Activated CD4-positive, alpha-beta T cell treated with anti-CD3 and anti-CD28 coated beads, Interleukin-2, amount 50 U/mL, for 1 hour (primary cell): ENCODE results near the gene CEMP1.
A peak's percentile ranks its signal among the peaks of the same experiment; 100 is the strongest.
"Not testable (repeated sequence)": the region's sequence is repeated elsewhere in the genome, so short reads cannot be mapped to it uniquely, and the experiment has no call there.

Source experiments
- DNase-seq: peaks from one replicate; pipeline ENCODE4 v3.0.0-alpha.2; 2020

CEMP1 gene

DNA sequence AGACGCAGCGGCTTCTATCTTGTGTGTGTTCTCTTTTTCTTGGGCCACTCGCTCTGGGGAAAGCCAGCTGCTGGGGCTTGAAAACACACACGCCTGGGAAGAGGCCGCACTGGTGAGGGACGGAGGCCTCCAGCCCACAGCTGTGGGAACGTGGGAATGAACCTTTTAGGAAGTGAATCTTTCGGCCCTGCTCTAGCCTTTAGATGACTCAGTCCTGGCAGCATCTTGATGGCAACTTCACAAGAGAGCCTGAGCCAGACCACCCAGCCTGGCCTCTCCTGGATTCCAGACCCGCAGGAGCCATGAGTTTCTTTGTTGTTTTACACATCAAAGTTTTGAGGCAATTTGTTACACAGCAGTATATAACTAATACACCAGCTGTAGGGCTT, 4.4 kb upstream of the CEMP1 start:
- DNase-seq, result no peak

DNA sequence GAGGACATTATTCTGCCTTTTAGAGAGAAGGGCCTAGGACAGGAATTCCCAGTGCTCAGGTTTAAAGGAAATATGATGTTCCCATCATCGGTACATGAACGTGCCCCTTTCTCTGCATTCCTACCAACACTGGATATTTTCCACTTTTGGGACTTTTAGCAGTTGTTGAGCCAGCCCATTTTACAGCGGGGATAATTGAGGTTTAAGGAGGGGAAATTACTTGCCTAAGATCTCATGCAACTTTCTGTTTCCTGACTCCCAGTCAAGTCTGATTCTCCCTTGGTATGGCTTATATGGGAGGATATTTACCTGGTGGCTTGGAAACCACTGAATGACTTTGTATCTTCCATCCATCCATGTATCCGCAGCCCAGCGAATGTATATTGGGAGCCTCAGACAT, 3.1 kb upstream of the CEMP1 start:
- DNase-seq, result not testable (repeated sequence)

DNA sequence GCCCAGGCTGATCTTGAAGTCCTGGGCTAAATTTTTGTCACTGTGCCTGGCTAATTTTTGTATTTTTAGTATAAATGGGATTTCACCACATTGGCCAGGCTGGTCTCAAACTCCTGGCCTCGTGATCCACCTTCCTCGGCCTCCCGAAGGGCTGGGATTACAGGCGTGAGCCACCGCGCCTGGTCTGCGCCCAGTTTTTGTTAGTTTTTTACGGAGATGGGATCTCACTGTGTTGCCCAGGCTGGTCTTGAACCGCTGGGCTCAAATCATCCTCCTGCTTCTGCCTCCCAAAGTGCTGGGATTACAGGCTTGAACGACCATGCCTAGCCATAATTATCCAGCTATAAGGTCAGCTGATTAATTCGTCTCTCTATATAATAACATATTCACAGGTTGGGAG, 2.7 kb upstream of the CEMP1 start:
- no peak for DNase-seq

DNA sequence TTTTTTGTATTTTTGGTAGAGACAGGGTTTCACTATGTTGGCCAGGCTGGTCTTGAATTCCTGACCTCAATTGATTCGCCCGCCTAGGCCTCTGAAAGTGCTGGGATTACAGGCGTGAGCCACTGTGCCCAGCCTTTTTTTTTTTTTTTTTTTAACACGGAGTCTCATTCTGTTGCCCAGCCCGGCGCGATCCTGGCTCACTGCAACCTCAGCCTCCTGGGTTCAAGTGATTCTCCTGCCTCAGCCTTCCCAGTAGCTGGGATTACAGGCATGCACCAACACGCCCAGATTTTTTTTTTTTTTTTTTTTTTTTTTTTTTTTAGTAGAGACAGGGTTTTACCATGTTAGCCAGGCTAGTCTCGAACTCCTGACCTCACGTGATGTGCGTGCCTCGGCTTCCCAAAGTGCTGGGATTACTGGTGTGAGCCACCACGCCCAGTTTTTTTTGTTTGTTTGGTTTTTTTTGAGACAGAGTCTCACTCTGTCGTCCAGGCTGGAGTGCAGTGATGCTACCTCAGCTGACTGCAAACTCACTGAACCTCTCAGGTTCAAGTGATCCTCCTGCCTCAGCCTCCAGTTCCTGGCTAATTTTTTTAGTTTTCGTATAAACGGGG, 2.0 kb upstream of the CEMP1 start:
- DNase-seq, result not testable (repeated sequence)

DNA sequence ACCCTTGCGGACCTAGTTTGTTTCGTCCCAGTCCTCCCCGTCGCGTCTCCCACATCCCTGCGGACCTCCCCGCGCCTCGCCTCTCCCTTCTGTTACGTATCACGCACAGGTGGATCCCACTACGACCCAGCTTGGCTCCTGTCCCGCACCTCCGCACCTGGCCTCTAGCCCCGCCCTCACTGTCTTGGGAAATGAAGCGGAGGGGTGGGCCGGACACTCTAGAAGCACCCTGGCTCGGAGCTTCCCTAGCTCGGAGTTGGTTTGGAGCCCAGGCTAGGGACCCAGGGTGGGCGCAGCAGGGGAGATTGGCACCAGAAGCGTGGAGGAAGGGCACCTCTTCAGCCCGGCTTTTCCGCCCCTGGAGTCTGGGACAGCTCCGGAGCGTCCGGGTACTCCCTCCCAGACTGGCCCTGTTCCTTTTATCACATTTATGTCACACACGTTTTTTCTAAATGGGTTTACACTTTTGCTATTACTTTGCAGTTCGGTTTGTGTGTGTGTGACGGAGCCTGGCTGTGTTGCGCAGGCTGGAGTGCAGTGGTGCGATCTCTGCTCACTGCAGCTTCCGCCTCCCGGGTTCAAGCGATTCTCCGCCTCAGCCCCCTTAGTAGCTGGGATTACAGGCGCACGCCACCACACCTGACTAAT, 1.4 kb upstream of the CEMP1 start:
- DNase-seq, result peak; percentile 56

DNA sequence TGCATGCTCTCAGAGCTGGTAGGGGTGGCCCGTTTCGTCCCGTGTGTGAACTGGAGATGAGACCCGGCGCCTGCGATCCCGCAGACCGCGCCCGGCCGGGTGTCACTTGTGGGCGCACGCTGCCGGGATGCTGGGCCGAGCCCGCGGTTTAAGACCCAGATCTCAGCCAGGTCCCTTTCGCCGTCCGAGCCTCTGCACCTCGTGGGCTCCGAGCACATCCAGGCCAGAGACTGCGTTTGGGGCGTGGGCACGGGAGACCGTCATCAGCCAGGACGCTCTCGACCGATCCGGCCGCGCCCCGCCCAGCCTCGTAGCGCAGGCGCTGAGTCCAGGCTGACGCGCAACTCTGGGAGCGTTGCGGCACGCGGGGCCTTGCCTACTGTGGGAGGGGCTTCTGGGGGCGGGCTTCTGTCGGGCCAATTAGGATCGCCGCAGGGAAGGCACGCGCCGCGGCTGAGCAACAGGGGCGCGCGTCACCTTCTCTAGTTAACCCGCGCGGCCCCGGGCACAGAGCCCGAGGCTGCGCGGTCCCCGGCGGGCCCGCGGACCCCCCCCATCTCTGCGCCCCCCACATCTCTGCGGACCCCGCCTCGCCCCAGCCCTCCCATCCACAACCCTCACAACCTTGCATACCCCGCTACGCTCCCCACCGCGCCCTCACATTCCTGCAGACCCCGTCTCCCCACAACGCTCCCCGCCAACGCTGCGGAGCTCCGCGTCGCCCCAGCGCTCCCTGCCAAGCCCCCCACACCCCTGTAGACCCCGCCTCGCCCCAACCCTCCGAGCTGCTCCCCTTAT, 687 bp upstream of the CEMP1 start:
- peak; percentile 97 for DNase-seq

DNA sequence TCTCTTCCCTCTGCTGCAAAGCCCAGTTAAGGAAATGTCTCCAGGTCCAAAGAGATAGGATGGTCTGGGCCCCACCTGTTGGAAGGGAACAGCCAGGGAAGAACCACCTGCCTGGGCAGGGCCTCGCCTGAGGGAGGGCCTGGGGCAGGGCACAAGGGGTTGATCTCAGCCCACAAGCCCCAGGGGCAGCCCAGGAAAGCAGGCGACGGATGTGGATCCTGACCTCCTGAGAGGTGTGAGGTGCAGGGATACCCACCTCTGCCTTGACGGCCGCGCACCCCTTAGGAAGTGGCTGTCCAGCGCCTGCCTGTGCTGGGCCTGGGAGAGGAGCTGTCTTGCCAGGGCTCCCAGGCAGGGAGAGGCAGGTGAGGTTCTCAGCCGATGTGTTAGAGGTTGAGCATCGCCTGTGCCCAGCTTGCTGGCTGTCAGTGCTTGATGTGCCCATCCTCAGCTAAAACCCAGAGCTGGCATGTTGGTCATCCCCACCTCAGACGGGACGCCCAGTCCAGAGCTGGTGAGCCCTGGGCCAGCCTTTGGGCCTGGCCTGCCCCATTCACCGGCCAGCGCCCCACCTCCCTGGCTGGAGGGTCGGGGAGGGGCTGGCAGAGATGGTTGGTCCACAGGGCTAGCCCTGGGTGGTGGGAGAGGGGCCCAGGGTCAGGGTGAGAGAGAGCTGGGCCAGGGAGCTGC, 434 bp downstream of the CEMP1 start:
- no peak for DNase-seq

DNA sequence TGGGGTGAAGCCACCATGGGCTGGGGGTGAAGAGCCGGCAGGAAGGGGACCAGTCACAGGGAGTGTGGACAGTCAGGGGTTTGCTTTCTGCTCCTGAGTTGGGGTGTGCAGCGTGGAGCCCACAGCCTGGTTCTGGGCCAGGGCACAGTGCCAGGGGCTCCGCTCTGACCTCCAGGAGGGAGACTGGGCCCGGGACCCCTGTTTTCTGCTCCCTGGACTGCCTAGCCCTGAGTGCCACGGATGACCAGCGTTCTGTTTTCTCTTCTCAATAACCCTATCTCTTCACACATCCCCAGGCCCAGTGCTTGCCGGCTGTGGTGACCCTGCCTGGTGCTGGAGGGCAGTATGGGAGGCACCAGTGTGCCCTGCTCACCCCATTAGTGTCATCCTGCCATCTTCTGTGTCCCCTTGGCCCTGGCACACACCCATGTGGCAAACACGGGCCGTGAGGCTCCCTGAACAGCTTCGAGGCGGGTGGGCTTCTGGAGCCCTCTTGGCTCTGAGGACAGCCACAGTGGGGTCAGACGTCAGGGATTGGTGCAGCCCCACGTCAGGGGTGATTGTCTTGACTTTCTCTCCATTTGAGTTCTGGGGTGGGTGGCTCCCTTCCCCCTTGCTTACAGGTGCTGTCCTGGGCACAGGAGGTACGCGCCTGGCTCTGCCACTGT, 1.1 kb downstream of the CEMP1 start:
- no peak for DNase-seq

DNA sequence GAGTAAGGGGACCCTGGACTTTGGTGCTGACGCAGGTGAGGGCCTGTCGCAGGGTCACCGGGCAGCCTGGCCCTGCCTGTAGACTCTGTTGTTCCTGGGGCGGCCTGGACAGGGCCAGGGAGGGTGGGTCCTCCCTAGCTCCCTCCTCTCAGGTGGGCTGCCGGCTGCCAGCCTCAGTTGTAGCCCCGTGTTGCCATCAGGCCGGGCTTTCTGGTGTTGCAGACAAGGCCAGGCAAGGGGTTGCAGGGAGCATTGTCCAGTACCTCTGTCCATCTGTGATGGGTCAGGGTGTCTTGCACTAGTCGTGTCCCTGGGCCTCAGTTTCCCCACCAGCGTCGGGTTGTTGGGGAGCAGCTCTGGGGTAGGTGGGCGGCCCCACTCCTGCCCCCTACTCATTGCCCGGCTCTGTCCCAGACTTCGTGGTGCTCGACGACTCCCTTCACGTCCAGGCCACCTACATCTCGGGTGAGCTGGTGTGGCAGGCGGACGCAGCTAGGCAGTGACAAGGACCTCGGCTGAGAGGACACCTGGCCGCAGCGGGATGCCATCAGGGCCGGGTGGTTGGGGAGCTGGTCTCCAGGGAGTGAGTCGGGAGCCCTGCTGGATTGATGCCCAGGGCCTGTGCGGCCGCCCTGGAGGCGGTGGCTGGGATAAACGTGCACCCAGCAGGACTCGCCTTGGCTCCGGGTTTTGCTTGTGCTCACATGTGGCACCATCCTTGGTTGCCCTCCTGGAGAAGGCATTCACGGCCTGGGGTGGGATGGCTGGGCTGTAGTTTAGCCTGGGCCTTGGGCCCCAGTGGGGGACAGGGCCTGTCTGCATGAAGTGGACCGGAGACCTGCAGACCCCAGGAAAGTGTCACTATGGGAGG, 1.9 kb downstream of the CEMP1 start:
- DNase-seq, result no peak

DNA sequence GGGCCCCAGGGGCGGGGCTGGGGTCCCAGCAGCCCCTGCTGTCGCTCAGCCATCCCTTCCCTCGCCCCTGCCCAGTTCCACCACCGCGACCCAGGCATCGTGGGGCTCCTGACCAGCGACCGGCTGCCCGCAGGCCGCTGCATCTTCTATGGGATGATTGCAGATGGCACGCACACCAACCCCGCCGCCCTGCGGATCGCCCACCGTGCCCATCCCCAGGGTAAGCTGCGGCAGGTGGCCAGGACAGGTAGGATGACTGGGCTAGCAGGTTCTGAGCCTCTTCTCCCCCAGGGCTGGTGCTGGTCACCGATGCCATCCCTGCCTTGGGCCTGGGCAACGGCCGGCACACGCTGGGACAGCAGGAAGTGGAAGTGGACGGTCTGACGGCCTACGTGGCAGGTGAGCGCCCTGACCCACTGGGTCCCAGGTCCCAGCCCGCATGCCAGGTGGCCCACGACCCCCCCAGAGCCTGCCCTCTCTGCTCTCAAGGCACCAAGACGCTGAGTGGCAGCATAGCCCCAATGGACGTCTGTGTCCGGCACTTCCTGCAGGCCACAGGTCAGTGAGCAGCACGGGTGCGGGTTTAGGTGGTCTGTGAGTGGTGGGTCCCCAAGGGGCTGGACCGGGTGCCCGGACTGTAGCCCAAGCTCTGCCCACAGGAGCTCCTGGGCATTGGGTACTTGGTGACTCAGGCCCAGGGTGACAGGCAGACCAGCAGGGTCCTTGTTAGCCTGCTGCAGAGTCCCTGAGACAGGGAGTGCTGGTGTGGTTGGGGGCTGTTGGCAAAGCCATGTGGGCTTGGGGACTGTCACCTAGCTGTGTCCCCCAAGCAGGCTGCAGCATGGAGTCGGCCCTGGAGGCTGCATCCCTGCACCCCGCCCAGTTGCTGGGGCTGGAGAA, 2.8 kb downstream of the CEMP1 start:
- DNase-seq, result no peak

DNA sequence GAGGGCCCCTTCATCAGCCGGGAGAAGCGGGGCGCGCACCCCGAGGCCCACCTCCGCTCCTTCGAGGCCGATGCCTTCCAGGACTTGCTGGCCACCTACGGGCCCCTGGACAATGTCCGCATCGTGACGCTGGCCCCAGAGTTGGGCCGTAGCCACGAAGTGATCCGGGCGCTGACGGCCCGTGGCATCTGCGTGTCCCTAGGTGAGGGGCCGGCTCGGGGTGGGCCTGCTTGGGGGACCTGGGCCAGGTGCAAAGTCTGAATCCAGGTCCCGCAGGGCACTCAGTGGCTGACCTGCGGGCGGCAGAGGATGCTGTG, 3.5 kb downstream of the CEMP1 start:
- DNase-seq, result no peak

DNA sequence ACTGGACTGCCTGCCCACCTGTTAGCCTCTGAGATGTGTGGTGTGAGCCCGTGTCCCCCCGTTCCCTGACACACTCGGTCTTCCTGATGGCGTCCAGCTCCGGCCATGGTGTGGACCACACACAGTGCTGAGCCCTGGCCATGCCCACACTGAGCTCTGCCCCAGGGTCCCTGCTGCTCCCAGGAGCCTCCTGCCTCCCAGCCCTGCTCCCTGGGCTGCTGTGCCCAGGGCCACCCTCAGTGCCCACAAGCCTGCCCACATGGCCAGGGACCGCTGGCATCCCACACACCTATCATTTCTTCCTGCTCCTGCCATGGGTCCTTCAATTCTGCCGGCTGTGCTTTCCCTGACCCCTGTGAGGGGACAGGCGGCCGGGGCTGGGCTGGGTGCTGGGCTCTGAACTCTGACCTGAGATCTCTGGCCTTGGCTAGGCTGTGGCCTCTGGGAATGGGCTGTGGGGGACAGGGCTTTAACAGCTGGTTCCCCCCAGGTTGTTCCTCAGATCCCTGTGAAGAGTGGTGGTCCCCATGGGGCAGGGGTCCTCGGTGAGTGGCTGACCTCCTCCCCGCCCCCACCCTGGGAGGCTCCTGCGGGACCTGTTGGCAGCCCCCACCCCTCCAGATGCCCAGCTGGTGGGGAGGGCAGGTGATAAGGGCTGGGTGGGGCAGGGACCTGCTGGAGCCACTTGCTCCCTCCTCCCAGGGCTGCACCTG, 4.0 kb downstream of the CEMP1 start:
- no peak for DNase-seq

DNA sequence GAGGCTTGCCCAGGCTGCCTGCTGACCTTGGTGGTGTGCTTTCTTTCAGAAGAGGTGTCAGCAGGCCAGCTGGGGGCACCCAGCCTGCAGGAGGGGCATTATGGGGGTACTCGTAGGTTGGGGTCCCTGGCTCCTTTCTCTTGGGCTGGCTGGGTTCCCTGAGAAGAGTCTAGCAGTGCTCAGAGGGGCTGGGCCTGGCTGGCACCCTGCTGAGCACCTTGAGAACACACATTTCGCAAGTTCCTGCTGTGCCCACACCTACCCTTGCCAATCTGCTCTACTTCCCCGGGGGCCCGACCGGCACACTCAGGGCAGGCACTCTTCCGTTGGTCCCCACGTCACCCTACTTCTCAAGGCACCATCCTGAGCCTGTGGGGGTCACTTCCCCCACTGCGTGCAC, 5.1 kb downstream of the CEMP1 start:
- no peak for DNase-seq

DNA sequence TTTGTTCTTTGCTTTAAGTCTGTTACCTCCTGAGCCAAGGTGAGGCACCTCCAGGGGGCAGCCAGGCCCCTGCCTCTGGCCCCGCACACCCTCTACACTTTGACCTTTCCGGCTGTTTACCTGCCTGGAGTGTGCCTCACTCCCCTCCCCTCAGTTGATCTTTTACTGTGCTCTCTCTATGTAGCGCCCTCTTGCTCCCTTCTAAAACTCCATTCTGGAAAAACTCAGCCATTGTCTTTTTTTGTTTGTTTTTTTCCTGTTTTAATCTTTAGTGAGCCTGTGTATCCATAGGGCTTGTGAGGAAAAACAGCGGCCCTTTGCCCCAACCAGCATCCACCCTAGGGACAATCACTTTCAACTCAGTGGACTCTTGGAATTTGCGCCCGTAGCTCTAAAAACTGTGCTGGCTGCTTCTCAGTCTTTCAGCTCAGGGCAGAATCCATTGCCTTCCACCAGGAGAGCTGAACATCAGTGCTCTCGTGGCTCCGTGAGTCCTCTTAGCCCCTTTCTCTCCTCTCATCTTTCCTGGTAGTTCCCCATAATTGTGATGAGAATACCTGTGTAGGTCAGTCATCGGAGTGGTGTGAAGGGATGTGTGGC, 6.8 kb downstream of the CEMP1 start:
- no peak for DNase-seq

DNA sequence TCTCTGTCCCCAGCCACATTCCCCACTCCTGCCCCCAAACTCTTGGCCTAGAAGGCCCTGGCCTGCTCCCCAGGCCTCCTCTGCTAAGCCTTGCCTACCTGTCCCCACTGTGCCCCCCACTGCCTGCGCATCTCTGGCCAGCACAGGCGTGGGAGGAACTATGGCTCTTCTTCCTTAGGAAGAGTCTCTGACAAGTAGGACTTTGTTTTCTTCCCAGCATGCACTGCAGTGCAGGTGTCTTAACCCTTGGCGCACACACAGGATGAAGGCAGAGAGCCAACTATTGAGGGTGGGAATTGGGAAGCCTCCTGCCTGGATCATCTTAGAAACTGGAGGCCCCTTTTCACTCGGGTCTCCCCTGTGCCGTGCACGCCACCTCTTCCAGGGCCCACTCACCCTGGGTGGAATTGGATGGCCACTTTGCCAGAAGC, 7.4 kb downstream of the CEMP1 start:
- DNase-seq, result no peak

DNA sequence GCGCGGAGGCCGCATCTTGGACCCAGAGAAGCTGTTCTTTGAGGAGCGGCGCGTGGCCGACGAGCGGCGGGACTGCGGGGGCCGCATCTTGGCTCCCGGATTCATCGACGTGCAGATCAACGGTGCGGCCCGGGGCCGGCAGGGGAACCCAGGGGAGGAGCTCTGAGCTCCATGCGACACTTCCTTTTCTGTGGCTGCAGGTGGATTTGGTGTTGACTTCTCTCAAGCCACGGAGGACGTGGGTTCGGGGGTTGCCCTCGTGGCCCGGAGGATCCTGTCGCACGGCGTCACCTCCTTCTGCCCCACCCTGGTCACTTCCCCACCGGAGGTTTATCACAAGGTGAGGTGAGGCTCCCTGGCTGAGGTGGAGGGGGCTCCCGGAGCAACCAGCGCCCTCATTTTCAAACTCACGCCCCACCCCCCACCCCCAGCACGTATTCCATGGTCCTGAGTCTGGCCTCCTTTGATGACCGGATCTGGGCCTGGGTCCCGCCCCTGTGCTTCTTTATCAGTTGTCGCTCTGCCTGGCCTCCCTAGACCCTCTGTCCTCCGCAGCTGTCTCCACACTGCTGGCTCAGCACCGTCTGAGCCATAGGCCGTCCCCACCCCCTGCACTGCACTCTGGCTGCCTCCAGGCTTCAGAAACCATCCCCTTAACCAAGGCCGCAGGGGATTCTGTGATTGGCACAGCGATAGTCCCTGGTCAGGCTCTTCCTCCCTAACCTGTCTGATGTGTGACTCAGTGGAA, 10.2 kb downstream of the CEMP1 start:
- peak; percentile 63 for DNase-seq

DNA sequence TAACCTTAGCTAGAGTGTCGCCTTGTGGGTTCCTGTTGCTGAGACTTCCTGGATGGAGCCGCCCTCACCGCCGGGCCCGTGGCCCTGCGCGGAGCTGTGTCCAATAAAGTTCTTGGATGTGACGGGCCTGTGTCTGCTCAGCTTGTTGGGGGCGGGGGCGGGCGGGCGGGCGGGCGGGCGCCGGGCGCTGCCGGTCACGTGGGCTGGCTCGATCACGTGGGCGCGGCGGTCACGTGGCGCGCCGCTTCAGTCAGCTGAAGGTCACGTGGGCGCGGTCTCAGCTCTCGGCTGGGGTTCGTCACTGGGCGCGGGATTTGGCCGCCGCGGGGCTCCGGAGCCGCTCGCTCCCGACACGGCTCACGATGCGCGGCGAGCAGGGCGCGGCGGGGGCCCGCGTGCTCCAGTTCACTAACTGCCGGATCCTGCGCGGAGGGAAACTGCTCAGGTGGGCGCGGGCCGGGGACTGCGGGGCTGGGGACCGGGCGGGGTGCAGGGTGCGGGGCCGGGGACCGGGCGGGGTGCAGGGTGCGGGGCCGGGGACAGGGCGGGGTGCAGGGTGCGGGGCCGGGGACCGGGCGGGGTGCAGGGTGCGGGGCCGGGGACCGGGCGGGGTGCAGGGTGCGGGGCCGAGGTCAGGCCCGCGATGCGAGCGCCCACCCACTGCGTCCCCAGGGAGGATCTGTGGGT, 11.0 kb downstream of the CEMP1 start, which contains the start of gene AMDHD2:
Gene AMDHD2, plus strand, starts transcription at position 275 of the 687 bp plus-strand sequence. Its CDS starts 88 bp downstream, at position 363.
- DNase-seq, result peak; percentile 89

DNA sequence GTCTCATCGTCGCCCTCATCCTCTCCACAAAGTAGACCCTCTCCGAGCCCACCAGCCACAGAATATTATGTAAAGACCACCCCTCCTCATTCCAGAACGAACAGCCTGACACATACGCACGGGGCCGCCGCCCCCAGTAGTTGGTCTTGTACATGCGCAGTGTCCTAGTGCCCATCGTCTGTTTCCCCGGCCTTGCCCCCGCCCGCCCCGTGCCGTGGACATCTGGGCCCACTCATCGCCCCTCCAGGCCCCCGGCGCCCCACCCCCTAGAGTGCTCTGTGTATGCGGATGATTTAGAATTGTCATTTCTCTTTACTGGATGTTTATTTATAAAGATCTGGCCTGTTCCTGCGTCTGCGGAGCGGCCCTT, 11.5 kb downstream of the CEMP1 start:
- DNase-seq, result no peak
